GM12878 (cell line): Measurements from ENCODE around the gene RANBP3.

ENCODE experiments used
- CEBPB ChIP-seq, 2 experiments: fragments of 150-350 bp in 1 of 2; IDR thresholded peaks; 2 replicates each; pipeline ENCODE4 v1.6.1; 2012 to 2014; ENCODE audit warnings: low read depth in 2 of 2, low read length in 2 of 2, borderline replicate concordance in 1 of 2, inconsistent platforms in 1 of 2
- CTCF ChIP-seq, 3 experiments: IDR thresholded peaks in 2 of 3; conservative IDR thresholded peaks in 1 of 3; 2 replicates each; pipeline ENCODE4 v1.5.1; 2011; ENCODE audit warnings: low read depth in 3 of 3, low read length in 3 of 3, mild to moderate bottlenecking in 3 of 3, control low read depth in 2 of 3, moderate library complexity in 2 of 3, inconsistent platforms in 1 of 3, mixed read lengths in 1 of 3; ENCODE audit not compliant: control insufficient read depth in 2 of 3, insufficient read depth in 1 of 3; ENCODE audit errors: extremely low read depth in 1 of 3
- RUNX3 ChIP-seq: IDR thresholded peaks from 2 replicates; pipeline ENCODE4 v1.6.1; 2012; ENCODE audit warnings: low read length, inconsistent platforms
- SIN3A ChIP-seq: IDR thresholded peaks from 2 replicates; pipeline ENCODE4 v1.6.1; 2012; ENCODE audit warnings: low read depth, low read length, improper control_type of control experiment
- SPI1 ChIP-seq: IDR thresholded peaks from 2 replicates; pipeline ENCODE4 v1.6.1; 2011; ENCODE audit warnings: low read depth, mild to moderate bottlenecking, low read length, moderate library complexity, borderline replicate concordance; ENCODE audit not compliant: insufficient read depth
- SUZ12 ChIP-seq: fragments of 200-600 bp; sonication (generic); IDR thresholded peaks from one replicate; pipeline ENCODE4 v1.6.1; 2018; ENCODE audit warnings: antibody characterized with exemption, mild to moderate bottlenecking; ENCODE audit not compliant: unreplicated experiment
- ZSCAN29 ChIP-seq: fragments of 450-650 bp; IDR thresholded peaks from 2 replicates; pipeline ENCODE4 v1.6.1; 2017; ENCODE audit warnings: mild to moderate bottlenecking, moderate library complexity

- TF ChIP-seq CTCF (IDR thresholded peaks at IDR 0.05 in 2 of 3, conservative IDR thresholded peaks at IDR 0.05 in 1 of 3; ENCODE audit: control insufficient read depth in 2 of 3, extremely low read depth in 1 of 3, insufficient read depth in 1 of 3, low read depth in 3 of 3, low read length in 3 of 3) (no peak), ZSCAN29 (no peak), SPI1 (no peak), SIN3A (no peak), RUNX3 (no peak), SUZ12 (no peak), CEBPB (IDR thresholded peaks at IDR 0.05; ENCODE audit: borderline replicate concordance in 1 of 2, low read depth in 2 of 2, low read length in 2 of 2) (no peak)
These were observed 19.4 kb upstream of the RANBP3 start for GRCh38 chr19:5997371-5997770.
